Vagina (tissue), 2 donors: ENCODE data around the gene SYCP3. TPM values are rescaled to one million over a fixed set of nuclear protein-coding genes. Genes with fewer than 3 reads are reported as not detected.

ENCODE experiments used
- DNase-seq, 2 donors: peaks; one replicate each; pipeline ENCODE4 v3.0.0-alpha.2; 2017; ENCODE audit errors: extremely low spot score in 2 of 2
- H3K27ac ChIP-seq: fragments of 200-600 bp; sonication (generic); one replicate; pipeline ENCODE4 v1.5.1; 2019
- H3K27me3 ChIP-seq: fragments of 200-600 bp; sonication (generic); one replicate; pipeline ENCODE4 v1.5.1; 2019
- H3K36me3 ChIP-seq, 2 donors: fragments of 200-600 bp; sonication (generic); one replicate each; pipeline ENCODE4 v1.5.1; 2017 to 2019
- H3K4me1 ChIP-seq: fragments of 200-600 bp; sonication (generic); one replicate; pipeline ENCODE4 v1.5.1; 2019
- H3K4me3 ChIP-seq, 2 donors: fragments of 200-600 bp; sonication (generic); 1 replicate in 1 of 2; 2 replicates in 1 of 2; pipeline ENCODE4 v1.5.1; 2016 to 2019
- H3K9me3 ChIP-seq: fragments of 200-600 bp; sonication (generic); one replicate; pipeline ENCODE4 v1.5.1; 2019
- POLR2A ChIP-seq, 2 donors: fragments of 450-650 bp; IDR thresholded peaks; one replicate each; pipeline ENCODE4 v1.6.1; 2017; ENCODE audit warnings: antibody characterized with exemption in 2 of 2, mild to moderate bottlenecking in 2 of 2, moderate library complexity in 2 of 2
- POLR2AphosphoS5 ChIP-seq, 2 donors: sonication (generic); formaldehyde crosslinking; IDR thresholded peaks; one replicate each; pipeline ENCODE4 v1.9.0; 2017; ENCODE audit warnings: antibody characterized with exemption in 2 of 2, mild to moderate bottlenecking in 2 of 2, low read depth in 1 of 2; ENCODE audit not compliant: insufficient read depth in 1 of 2
- intact Hi-C: fragments of 100-400 bp; cut with DNase I; formaldehyde crosslinking; loops from one replicate; pipeline ENCODE4 v1.15.1; 2023
- total RNA-seq: library from RNA; depleted of rRNA; stranded (reverse); fragments of >200 nt; gene quantifications from one replicate; pipeline ENCODE4 v1.2.3, GENCODE V29; 2016
- TF ChIP-seq, protein P1 (sequence below), 3 experiments: fragments of 450-650 bp in 2 of 3; fragments of 200-600 bp in 1 of 3; sonication (generic) in 1 of 3; IDR thresholded peaks; one replicate each; pipeline ENCODE4 v1.5.1; 2017 to 2019; ENCODE audit warnings: antibody characterized with exemption in 3 of 3, mild to moderate bottlenecking in 2 of 3, moderate library complexity in 2 of 3

SYCP3 gene
- total RNA-seq, 1 donor from 2014 or later = not detected

DNA sequence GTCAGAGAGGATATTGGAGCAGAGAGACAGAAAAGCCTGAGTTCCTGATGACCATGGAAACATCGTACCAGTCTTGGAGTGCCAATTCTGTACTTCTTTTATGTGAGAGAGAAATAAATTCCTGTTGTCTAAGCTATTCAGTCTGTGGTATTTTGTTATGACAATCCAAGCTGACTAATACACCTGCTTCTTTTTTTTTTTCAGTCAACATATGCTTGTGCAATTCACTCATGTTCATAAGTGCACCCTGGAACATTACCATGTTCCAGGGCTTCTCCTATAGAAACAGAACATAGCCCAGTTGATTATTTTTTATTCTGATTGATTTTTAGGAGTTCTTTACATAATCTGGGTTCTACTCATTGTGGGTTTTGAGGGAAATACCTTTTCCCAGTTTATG is 43.6 kb downstream of the SYCP3 start:
- Histone ChIP-seq H3K36me3 (no peaks in the 10 kb centered on the region), H3K9me3 (no peaks in the 10 kb centered on the region), H3K27me3 (no peaks in the 10 kb centered on the region), H3K27ac (no peak overlapping the region), H3K4me3 (no peak overlapping the region), H3K4me1 (peaks cover 41% of the 10 kb centered on the region)
- TF ChIP-seq POLR2AphosphoS5 (IDR thresholded peaks at IDR 0.05; ENCODE audit: insufficient read depth in 1 of 2, low read depth in 1 of 2) (no peak), POLR2A (IDR thresholded peaks at IDR 0.05) (no peak)
- TF ChIP-seq, protein P1, sequence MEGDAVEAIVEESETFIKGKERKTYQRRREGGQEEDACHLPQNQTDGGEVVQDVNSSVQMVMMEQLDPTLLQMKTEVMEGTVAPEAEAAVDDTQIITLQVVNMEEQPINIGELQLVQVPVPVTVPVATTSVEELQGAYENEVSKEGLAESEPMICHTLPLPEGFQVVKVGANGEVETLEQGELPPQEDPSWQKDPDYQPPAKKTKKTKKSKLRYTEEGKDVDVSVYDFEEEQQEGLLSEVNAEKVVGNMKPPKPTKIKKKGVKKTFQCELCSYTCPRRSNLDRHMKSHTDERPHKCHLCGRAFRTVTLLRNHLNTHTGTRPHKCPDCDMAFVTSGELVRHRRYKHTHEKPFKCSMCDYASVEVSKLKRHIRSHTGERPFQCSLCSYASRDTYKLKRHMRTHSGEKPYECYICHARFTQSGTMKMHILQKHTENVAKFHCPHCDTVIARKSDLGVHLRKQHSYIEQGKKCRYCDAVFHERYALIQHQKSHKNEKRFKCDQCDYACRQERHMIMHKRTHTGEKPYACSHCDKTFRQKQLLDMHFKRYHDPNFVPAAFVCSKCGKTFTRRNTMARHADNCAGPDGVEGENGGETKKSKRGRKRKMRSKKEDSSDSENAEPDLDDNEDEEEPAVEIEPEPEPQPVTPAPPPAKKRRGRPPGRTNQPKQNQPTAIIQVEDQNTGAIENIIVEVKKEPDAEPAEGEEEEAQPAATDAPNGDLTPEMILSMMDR (IDR thresholded peaks at IDR 0.05) = no peak
- intact Hi-C loops = no loop called here
- no peak for DNase-seq

DNA sequence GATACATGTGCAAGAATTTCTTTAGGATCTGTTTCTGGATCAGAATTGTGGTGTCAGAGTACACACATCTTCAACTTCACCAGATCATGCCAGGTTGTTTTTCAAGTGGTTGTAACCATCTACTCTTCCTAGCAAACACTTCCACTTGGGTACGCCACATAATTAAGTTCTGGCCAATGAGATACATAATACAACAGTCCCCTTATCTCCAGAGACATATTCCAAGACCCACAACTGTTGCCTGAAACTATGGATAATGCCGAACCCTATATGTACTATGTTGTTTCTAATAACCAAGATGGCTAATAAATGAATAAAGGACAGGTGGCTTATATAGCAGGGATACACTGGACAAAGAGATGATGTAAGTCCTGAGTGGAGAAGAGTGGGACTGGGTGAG is 44.3 kb downstream of the SYCP3 start:
- no peaks in the 10 kb centered on the region for H3K36me3 ChIP-seq
- DNase-seq = no peak
- intact Hi-C loops = no loop called here
- H3K4me3 ChIP-seq = no peak overlapping the region
- no peak overlapping the region for H3K27ac ChIP-seq
- H3K27me3 ChIP-seq = no peaks in the 10 kb centered on the region
- peaks cover 34% of the 10 kb centered on the region for H3K4me1 ChIP-seq
- H3K9me3 ChIP-seq = no peaks in the 10 kb centered on the region
- TF ChIP-seq POLR2AphosphoS5 (IDR thresholded peaks at IDR 0.05; ENCODE audit: insufficient read depth in 1 of 2, low read depth in 1 of 2) = no peak
- TF ChIP-seq POLR2A (IDR thresholded peaks at IDR 0.05) = no peak
- TF ChIP-seq, protein P1 (IDR thresholded peaks at IDR 0.05) = no peak

DNA sequence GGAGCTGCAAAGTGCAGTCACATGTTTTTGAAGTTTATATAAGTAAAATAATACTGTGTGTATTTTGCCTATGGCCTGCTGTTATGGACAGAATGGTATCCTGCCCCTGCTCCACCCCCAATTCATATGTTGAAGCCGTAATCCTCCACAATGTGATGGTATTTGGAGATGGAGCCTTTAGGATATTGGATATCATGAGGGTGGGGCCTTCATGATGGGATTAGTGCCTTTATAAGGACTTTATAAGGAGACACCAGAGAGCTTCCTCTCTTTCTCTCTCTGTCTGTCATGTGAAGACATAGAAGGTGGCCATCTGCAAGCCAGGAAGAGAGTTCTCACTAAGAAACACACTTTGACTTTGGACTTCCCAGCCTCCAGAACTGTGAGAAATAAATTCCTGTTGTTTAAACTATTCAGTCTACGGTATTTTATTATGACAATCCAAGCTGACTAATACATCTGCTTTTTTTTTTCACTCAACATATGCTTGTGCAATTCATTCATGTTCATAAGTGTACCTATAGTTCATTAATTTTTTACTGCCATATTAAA is 44.9 kb downstream of the SYCP3 start:
- H3K9me3 ChIP-seq = no peaks in the 10 kb centered on the region
- H3K36me3 ChIP-seq = no peaks in the 10 kb centered on the region
- TF ChIP-seq POLR2AphosphoS5 (IDR thresholded peaks at IDR 0.05; ENCODE audit: insufficient read depth in 1 of 2, low read depth in 1 of 2) (no peak), POLR2A (IDR thresholded peaks at IDR 0.05) (no peak)
- TF ChIP-seq, protein P1 (IDR thresholded peaks at IDR 0.05) = no peak
- intact Hi-C loops = no loop called here
- no peak for DNase-seq
- H3K4me3 ChIP-seq = no peak overlapping the region
- H3K4me1 ChIP-seq = peaks cover 28% of the 10 kb centered on the region
- no peak overlapping the region for H3K27ac ChIP-seq
- no peaks in the 10 kb centered on the region for H3K27me3 ChIP-seq

DNA sequence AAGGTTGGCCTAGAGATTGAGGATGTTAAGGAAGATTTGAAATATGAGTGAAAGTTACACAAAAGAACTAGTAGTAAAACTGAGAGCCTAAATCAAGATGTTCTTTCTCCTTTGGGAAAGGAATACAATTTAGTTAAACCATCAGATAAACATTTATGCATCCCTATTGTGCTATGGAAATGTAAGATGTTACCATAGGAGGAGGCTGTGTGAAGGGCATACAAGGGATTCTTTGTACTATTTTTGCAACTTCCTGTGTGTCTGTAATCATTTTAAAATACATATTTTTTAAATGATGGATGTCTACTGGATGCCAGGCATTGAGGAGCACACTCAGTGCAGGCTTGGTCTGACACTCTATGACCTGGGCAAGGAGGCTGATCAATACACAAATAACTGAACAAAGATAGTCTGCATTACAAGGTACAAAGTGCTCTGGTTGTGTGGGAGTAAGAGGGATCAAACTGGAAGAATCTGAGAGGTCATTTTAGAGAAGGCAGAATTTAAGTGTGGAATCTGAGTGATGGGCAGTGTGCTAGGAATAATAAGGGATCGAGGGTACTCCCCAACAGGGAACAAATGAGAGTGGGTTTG is 47.7 kb downstream of the SYCP3 start:
- Histone ChIP-seq H3K9me3 (no peaks in the 10 kb centered on the region), H3K27ac (no peak overlapping the region), H3K4me3 (no peak overlapping the region), H3K36me3 (no peaks in the 10 kb centered on the region), H3K4me1 (peaks cover 15% of the 10 kb centered on the region), H3K27me3 (no peaks in the 10 kb centered on the region)
- no peak for TF ChIP-seq POLR2A (IDR thresholded peaks at IDR 0.05)
- DNase-seq = no peak
- intact Hi-C loops = no loop called here

DNA sequence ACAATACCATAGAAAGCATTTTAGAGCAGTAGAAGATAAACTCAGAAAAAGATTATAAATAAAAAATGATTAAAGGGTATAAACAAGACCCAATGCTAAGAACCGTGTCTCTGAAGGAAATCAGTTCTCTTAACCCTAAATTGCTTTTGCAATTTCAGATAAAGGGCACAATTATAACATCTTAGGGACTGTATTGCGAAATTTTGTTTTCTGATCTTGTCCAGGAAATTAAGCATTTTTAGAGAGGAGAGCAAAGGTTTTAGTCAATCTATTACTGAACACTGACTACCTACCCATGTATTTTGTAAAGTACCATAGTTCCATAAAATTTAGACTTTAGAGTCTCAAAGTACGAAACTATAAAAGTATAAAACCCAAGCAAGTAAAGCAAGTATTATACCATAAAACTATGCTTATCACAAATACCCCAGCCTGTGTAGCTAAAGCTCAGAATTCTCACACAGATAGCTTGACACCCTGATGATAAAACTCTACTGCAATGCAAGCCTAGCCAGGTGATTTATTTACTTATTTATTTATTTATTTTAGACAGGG is 48.6 kb downstream of the SYCP3 start:
- intact Hi-C loops = no loop called here
- no peaks in the 10 kb centered on the region for H3K36me3 ChIP-seq
- H3K4me3 ChIP-seq = no peak overlapping the region
- H3K4me1 ChIP-seq = peaks cover 5% of the 10 kb centered on the region
- H3K27ac ChIP-seq = no peak overlapping the region
- no peaks in the 10 kb centered on the region for H3K27me3 ChIP-seq
- H3K9me3 ChIP-seq = no peaks in the 10 kb centered on the region
- TF ChIP-seq POLR2AphosphoS5 (IDR thresholded peaks at IDR 0.05; ENCODE audit: insufficient read depth in 1 of 2, low read depth in 1 of 2) = no peak
- TF ChIP-seq, protein P1 (IDR thresholded peaks at IDR 0.05) = no peak
- TF ChIP-seq POLR2A (IDR thresholded peaks at IDR 0.05) = no peak
- DNase-seq = no peak
